Measurements from ENCODE around the gene CATSPER4.
"Not testable (repeated sequence)": the region's sequence is repeated elsewhere in the genome, so short reads cannot be mapped to it uniquely, and the experiment has no call there.

CATSPER4 gene

GRCh38 chr1:26191739-26192138 lies 1.3 kb downstream of the CATSPER4 start:
- no peak for DNase-seq (ENCODE audit: low read depth, low spot score)

GRCh38 chr1:26195805-26196204 lies 5.4 kb downstream of the CATSPER4 start:
- DNase-seq (ENCODE audit: low read depth, low spot score): no peak

DNA sequence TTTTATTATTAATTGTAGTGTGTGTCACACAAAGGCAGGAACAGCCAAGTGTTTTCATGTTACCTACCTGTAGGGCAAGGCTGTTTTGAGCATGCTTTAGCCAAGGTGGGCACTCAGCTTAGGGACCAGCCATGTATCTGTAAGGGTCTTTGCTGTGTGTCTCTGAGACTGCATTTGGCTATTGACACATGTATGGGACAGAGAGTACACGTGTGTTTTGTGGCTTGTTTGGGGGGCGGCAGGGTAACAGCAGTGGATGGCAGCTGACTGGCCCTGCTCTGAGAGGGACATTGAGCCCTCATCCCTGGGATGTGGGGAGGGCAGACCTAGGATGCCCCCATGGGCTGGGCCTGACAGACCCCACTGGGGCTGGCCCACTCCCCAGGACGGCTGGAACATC lies 6.9 kb downstream of the CATSPER4 start:
- DNase-seq (ENCODE audit: low read depth, low spot score): no peak

DNA sequence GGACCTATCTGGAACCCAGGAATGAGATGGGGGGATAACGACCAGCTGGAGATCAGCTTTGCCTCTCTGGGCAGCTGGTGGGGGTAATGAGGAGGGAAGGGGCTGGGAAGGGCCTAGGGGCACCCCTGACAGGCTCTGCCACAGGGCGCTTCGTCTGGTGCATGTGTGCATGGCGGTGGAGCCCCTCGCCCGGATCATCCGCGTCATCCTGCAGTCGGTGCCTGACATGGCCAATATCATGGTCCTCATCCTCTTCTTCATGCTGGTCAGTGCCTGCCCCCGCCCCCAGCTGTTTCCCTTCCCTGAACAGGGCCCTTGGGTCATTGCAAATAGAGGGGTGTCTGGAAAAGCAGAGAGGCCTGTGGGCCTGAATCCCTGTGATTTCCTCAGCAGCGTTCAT lies 7.4 kb downstream of the CATSPER4 start:
- DNase-seq (ENCODE audit: low read depth, low spot score): no peak

DNA sequence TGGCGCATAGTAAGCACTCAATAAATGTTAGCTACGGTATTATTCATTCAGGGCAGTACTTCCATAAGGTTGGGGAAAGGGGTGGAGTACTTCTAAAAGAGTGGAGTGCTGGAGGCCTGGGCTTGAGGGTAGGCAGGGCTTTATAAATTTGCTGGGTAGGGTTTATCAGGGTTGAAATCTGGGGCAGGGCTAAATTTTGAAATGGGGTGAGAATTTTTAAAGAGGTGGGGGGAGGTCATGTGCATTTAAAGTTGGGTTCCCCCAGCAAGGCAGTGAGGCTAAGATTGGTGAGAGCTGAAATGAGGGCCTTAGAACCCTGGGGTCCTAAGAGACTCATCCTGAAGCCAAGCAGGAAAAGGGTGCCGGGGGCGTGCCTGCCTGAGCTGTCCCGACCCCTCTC lies 10.0 kb downstream of the CATSPER4 start:
- DNase-seq (ENCODE audit: low read depth, low spot score): no peak

GRCh38 chr1:26203642-26204318 lies 13.4 kb downstream of the CATSPER4 start:
- no peak for DNase-seq (ENCODE audit: low read depth, low spot score)

DNA sequence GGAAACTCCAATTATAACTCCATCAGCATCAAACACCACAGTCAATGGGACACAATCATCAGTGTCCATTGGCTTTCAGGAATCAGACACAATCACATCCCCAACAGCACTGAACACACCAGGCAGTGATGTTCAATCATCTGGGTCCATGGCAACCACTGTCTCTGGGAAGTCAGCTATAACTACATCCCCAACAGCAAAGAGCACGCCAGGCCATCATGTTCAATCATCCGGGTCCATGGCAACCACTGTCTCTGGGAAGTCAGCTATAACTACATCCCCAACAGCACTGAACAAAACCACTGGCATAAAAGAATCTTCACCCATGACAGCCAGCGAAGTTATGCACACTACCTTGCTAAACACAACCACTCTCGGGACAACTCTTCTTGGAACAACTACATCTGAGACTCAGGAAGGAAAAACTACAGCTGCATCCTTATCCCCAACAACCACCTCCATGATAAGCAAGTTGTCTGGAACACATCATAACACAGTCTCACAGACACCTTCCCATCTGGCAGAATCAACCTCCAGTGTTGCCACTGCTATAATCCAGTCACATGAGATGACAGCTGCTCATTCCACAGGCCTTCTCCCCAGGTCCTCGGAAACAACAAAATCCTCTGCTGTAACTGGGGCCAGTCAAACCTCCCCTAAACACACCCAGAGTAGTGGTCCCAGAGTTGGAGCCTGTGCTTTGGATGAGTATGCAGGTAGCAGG lies 19.9 kb downstream of the CATSPER4 start:
- DNase-seq (ENCODE audit: low read depth, low spot score): no peak

DNA sequence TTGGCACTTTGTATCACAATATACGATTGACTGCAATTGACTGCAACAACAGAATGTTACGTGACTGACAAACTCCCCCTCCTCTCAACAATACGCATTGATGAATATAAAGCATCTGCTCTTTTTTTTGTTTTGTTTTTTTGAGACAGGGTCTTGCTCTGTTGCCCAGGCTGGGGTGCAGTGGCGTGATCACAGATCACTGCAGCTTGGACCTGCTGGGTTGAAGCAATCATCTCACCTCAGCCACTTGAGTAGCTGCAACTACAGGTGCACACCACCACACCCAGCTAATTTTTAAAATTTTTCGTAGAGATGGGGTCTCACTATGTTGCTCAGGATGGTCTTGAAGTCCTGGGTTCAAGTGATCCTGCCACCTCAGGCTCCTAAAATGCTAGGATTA lies 22.3 kb downstream of the CATSPER4 start:
- no peak for DNase-seq (ENCODE audit: low read depth, low spot score)

DNA sequence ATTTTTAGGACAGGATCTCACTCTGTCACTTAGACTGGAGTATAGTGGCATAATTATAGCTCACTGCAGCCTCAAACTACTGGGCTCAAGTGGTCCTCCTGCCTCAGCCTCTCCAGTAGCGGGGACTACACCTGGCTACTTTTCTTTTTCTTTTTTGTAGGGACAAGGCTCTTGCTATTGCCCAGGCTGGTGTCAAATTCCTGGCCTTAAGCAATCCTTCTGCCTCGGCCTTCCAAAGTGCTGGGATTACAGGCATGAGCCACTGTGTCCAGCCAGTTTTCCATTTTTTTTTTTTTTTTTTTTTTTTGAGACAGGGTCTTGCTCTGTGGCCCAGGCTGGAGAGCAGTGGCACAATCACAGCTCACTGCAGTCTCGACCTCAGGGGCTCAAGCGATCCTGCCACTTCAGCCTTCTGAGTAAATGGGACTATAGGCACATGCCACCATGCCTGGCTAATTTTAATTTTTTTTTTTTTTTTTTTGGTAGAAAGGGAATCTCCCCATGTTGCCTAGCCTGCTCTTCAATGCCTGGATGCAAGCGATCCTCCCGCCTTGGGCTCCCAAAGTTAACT lies 23.0 kb downstream of the CATSPER4 start:
- no peak for DNase-seq (ENCODE audit: low read depth, low spot score)

DNA sequence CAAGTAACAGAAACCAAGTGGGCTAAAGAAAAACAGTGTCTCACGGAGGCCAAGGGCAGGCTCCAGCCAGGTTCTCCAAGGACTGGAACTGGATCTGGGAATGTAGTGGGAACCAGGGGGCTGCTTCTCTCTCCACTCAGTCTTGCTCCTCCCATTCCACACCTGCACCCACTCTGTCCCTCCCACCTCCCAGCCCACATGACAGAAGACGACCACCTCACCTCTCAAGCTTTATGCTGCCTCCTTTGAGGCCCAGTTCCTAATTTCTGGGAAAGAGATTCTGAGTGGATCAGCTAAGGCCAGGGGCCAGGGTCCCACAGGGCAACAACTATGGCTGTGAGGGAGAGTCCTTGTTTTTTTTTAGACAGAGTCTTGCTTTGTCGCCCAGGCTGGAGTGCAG lies 24.8 kb downstream of the CATSPER4 start:
- no peak for DNase-seq (ENCODE audit: low read depth, low spot score)

GRCh38 chr1:26218906-26219494 lies 28.6 kb downstream of the CATSPER4 start:
- DNase-seq (ENCODE audit: low read depth, low spot score): no peak

GRCh38 chr1:26220199-26220912 lies 30.0 kb downstream of the CATSPER4 start:
- DNase-seq (ENCODE audit: low read depth, low spot score): no peak

DNA sequence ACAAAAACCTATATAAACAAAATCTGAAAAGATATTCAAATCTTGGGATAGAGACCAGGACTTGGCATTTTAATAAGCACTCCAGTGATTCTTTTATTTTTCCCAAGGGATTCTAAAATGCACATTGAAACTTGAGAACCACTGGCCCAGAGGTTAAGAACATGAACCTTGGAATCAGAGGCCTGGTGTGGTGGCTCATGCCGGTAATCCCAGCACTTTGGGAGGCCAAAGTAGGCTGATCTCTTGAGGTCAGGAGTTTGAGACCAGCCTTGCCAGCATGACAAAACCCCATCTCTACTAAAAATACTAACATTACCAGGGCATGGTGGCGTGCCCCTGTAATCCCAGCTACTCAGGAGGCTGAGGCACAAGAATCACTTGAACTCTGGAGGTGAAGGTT lies 30.7 kb downstream of the CATSPER4 start:
- no peak for DNase-seq (ENCODE audit: low read depth, low spot score)

DNA sequence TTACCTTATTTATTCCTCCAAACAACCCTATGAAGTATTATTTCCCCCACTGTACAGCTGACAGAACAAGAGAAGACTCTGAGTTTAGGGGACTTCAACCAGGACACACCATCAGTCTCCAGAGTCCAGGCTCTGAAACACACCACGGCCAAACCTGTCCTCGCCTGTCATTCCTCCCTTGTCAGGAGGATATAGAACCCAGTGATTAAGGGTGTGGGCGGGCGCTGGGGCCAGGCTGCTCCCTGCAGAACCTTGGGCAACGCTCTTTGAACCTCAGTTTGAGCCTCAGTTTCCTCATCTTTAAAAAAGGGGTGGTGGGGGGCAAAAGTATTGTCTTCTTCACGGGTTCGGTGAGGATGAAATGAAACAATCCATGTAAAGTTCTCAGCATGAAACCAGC lies 34.2 kb downstream of the CATSPER4 start:
- no peak for DNase-seq (ENCODE audit: low read depth, low spot score)

DNA sequence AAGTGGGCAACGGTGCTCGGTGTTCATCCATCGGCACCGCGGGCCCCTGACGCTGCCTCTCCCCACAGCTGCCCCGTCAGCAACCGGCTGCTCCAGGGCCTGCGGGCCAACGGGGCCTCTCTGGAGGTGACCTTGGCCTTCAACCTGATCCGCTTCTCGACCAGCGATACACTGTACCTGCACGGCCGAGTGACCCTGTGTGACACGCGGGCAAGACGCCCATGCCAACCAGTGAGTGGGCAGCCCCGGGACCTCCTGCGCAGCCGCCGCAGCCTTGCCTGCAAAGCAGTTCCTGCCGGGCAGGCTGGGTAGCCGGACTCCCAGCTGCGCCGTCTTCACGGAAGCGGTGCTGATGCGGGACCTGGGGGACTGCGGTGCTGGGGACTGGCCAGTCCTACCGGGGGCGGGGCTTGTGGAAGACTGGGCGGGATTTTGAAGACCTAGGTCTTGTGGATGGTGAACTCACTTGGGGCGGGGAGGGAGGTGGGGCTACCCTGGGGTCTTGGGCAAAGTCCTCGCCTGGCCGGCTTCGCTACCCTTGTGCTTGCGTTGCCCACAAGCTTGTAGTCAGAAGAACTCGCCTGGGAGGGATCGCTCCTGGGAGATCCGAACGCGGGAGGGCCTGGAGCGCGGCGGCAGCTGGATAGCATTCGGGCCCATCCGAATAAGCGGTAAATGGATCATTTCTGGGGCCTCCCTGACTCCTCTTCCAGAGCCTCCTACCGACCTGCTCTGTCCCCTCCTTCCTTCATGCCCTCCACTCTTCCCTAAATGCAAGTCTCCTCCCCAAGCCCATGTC lies 34.8 kb downstream of the CATSPER4 start:
- DNase-seq (ENCODE audit: low read depth, low spot score): no peak

GRCh38 chr1:26230682-26231081 lies 40.3 kb downstream of the CATSPER4 start:
- DNase-seq (ENCODE audit: low read depth, low spot score): not testable (repeated sequence)

DNA sequence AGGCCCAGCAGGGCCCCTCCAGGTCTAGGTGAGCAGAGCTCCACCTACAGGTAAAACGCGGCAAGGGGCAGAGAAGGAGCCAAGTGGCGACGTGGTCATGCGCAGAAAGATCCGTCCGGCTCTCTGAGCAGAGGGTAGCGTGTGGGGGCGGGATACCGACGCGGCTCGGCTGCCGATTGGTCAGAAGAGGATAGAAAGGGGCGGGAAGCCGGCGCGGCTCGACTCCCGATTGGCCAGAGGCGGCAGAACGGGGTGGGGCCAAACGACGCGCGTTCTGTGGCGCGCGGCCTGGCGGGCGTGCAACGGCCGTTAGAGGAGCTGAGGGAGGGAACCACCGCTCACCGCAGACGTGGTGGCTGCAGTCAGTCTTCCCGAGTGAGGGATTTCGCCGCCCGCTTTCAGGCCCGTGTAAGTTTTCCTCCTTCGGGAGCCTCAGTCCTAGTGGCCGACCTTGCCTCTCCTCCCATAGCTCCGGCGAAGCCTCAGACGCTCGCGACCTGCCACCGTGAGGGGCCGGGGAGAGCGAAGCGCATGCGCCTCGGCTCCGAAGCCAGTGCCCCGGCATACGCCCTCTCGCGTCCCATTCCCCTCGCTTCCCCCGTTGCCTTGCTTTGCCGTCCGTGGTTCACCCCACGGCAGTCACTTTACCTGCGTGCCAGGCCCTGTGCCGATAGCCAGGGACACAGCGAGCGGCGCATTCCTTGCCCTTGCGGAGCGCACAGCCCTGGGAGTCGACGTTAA lies 43.7 kb downstream of the CATSPER4 start, which contains the start of gene CEP85:
TSS of gene CEP85 (plus strand) at position 298 of the 741 bp plus-strand sequence. CDS start 5,584 bp downstream, outside the sequence.
- peak; percentile 88 for DNase-seq (ENCODE audit: low read depth, low spot score)

DNA sequence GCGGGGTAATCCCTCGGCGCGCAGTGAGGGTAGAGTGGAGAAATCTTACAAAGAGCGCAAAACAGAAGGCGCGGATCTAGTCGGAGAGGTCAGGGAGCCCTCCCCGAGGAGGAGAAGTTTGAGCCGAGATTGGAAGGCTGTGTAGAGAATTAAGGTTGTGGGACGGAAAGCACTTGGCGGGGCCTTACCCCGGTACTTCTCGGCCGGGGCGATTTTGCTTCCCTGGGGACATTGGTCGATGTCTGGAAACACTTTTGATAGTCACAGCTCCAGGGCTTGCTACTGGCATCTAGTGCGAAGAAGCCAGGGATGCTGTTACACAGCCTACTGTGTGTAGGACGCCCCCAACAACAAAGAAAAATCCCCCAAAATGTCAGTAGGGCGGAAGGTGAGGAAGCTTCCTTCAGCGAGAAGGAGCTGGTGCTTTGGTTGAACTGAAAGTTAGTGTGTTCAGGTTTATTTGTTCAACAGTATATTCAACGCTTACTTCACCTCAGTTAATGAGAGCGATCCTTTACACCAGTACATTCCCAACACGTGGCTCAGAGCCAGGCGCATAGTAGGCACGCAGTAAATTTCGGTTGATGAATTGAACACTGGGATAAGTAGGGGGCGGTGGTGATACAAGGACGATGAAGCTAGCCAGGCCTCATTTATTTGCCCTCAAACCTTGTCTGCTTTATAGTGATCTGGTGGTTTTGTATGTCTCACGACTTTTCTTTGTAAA lies 44.4 kb downstream of the CATSPER4 start:
- no peak for DNase-seq (ENCODE audit: low read depth, low spot score)

- DNase-seq (ENCODE audit: low read depth, low spot score): no peak
These were observed 47.0 kb downstream of the CATSPER4 start for GRCh38 chr1:26237230-26237966.
